CD14-positive monocyte (primary cell): ENCODE measurements around the gene EBP. TPM values are rescaled to one million over a fixed set of nuclear protein-coding genes. Genes with fewer than 3 reads are reported as not detected.

Experiments
- DNase-seq, 3 donors: peaks; one replicate each; pipeline ENCODE4 v3.0.0-alpha.2; 2011 to 2022
- H2AFZ ChIP-seq: 2 replicates; pipeline ENCODE4 v1.6.0; 2012; ENCODE audit warnings: mild to moderate bottlenecking, low read depth, low read length, inconsistent platforms; ENCODE audit not compliant: insufficient read depth, poor library complexity, severe bottlenecking
- H3K27ac ChIP-seq, 2 donors: 1 replicate in 1 of 2; 2 replicates in 1 of 2; pipeline ENCODE4 v1.5.1; 2012 to 2013; ENCODE audit warnings: low read length in 2 of 2, control low read depth in 1 of 2, inconsistent platforms in 1 of 2, low read depth in 1 of 2, mild to moderate bottlenecking in 1 of 2
- H3K27me3 ChIP-seq, 2 donors: one replicate each; pipeline versions ENCODE4 v1.6.0 to v1.6.1; 2011 to 2013; ENCODE audit warnings: low read length in 2 of 2; ENCODE audit not compliant: control insufficient read depth in 2 of 2, insufficient read depth in 2 of 2
- H3K36me3 ChIP-seq, 2 donors: replicated peaks in 1 of 2; 1 replicate in 1 of 2; 2 replicates in 1 of 2; pipeline versions ENCODE4 v1.5.1 to v1.6.1; 2012 to 2013; ENCODE audit warnings: low read length in 2 of 2, control low read depth in 1 of 2, inconsistent platforms in 1 of 2, mild to moderate bottlenecking in 1 of 2; ENCODE audit not compliant: insufficient read depth in 2 of 2, control insufficient read depth in 1 of 2
- H3K4me1 ChIP-seq, 2 donors: 1 replicate in 1 of 2; 2 replicates in 1 of 2; pipeline versions ENCODE4 v1.5.1 to v1.6.1; 2012 to 2013; ENCODE audit warnings: low read length in 2 of 2, control low read depth in 1 of 2, inconsistent platforms in 1 of 2, mild to moderate bottlenecking in 1 of 2, moderate library complexity in 1 of 2; ENCODE audit not compliant: insufficient read depth in 2 of 2, control insufficient read depth in 1 of 2
- H3K4me2 ChIP-seq: replicated peaks from 2 replicates; pipeline ENCODE3; 2012; ENCODE audit warnings: low read length, moderate library complexity, mild to moderate bottlenecking; ENCODE audit not compliant: poor library complexity, severe bottlenecking; ENCODE audit errors: extremely low read depth
- H3K4me3 ChIP-seq, 3 experiments: fragments of 200-600 bp in 1 of 3; sonication (generic) in 1 of 3; replicated peaks in 1 of 3; 1 replicate in 2 of 3; 2 replicates in 1 of 3; pipeline ENCODE4 v1.5.1; 2011 to 2013; ENCODE audit warnings: low read length in 3 of 3, mild to moderate bottlenecking in 3 of 3, control low read depth in 2 of 3, low read depth in 2 of 3, inconsistent platforms in 1 of 3, moderate library complexity in 1 of 3
- H3K79me2 ChIP-seq: 2 replicates; pipeline ENCODE4 v1.6.0; 2012; ENCODE audit warnings: mild to moderate bottlenecking, control low read depth, inconsistent platforms, low read length, moderate library complexity; ENCODE audit not compliant: insufficient read depth
- H3K9ac ChIP-seq: 2 replicates; pipeline ENCODE4 v1.6.0; 2017; ENCODE audit warnings: low read length, mild to moderate bottlenecking; ENCODE audit not compliant: insufficient read depth, poor library complexity, severe bottlenecking
- H3K9me3 ChIP-seq, 2 donors: replicated peaks in 1 of 2; 1 replicate in 1 of 2; 2 replicates in 1 of 2; pipeline versions ENCODE4 v1.5.1 to v1.6.1; 2012 to 2013; ENCODE audit warnings: low read length in 2 of 2, control low read depth in 1 of 2; ENCODE audit not compliant: control insufficient read depth in 1 of 2, insufficient read depth in 1 of 2
- H4K20me1 ChIP-seq: 2 replicates; pipeline ENCODE4 v1.6.0; 2012; ENCODE audit warnings: mild to moderate bottlenecking, low read length, control low read depth, moderate library complexity; ENCODE audit not compliant: insufficient read depth
- H3K27ac Mint-ChIP-seq, 7 donors: one replicate each; pipeline ENCODE4 v1.8.0; 2020; ENCODE audit warnings: mild to moderate bottlenecking in 7 of 7, mixed read lengths in 7 of 7, moderate library complexity in 6 of 7, inconsistent platforms in 2 of 7
- H3K27me3 Mint-ChIP-seq, 3 donors: one replicate each; pipeline ENCODE4 v1.8.0; 2021 to 2022; ENCODE audit warnings: low read depth in 3 of 3, mild to moderate bottlenecking in 3 of 3, mixed read lengths in 3 of 3, moderate library complexity in 3 of 3, inconsistent platforms in 1 of 3
- H3K36me3 Mint-ChIP-seq, 2 donors: one replicate each; pipeline ENCODE4 v1.8.0; 2020; ENCODE audit warnings: mixed read lengths in 2 of 2, inconsistent platforms in 1 of 2, mild to moderate bottlenecking in 1 of 2
- H3K4me1 Mint-ChIP-seq: one replicate; pipeline ENCODE4 v1.8.0; 2020; ENCODE audit warnings: mild to moderate bottlenecking, mixed read lengths
- H3K4me3 Mint-ChIP-seq, 2 donors: one replicate each; pipeline ENCODE4 v1.8.0; 2020; ENCODE audit warnings: mild to moderate bottlenecking in 2 of 2, mixed read lengths in 2 of 2, moderate library complexity in 1 of 2
- H3K9me3 Mint-ChIP-seq, 7 donors: one replicate each; pipeline ENCODE4 v1.8.0; 2020 to 2022; ENCODE audit warnings: mixed read lengths in 7 of 7, mild to moderate bottlenecking in 6 of 7, moderate library complexity in 6 of 7, inconsistent platforms in 2 of 7
- CTCF ChIP-seq: fragments of 200-600 bp; IDR thresholded peaks from one replicate; pipeline ENCODE4 v1.8.0; 2022; ENCODE audit warnings: antibody characterized with exemption, mild to moderate bottlenecking
- WGBS: methylation state at CpG from one replicate; pipeline ENCODE4 v1.1.5; 2013; ENCODE audit warnings: missing lambda C conversion rate; ENCODE audit not compliant: insufficient coverage; 5-methylcytosine and 5-hydroxymethylcytosine counted together
- intact Hi-C, 2 donors: fragments of 100-400 bp; cut with micrococcal nuclease; formaldehyde crosslinking; loops; one replicate each; pipeline versions ENCODE4 v1.15.0 to v1.15.1; 2023
- polyA plus RNA-seq, 3 donors: library from polyadenylated mRNA; depleted of rRNA in 1 of 3; unstranded in 2 of 3; stranded (reverse) in 1 of 3; fragments of 300-500 nt in 2 of 3; fragments of >200 nt in 1 of 3; fragmentation: Illumina TruSeq in 2 of 3; gene quantifications; 1 replicate in 2 of 3; 2 replicates in 1 of 3; pipeline ENCODE4 v1.2.3, GENCODE V29; 2012 to 2021

The EBP gene
- polyA plus RNA-seq, 3 donors, result 47.2 to 59.5 (median 47.4) TPM

- H4K20me1 ChIP-seq, result no peaks in the 10 kb centered on the region
- no peak overlapping the region for H3K4me2 ChIP-seq
- intact Hi-C loops, result no loop called here
- DNase-seq, result no peak
- peaks cover 15% of the 10 kb centered on the region for H3K79me2 ChIP-seq
- no peaks in the 10 kb centered on the region for H3K9me3 ChIP-seq
- H3K9ac ChIP-seq, result no peak overlapping the region
- Mint-ChIP-seq H3K9me3 (peaks cover 0 to 13% (median 2%) of the 10 kb centered on the region in 7 donors), H3K36me3 (peaks cover 2 to 9% of the 10 kb centered on the region in 2 donors), H3K4me1 (peaks cover 20% of the 10 kb centered on the region), H3K4me3 (peak overlapping the region in 1 of 2 donors; percentile 65), H3K27me3 (peaks cover 0 to 3% (median 0%) of the 10 kb centered on the region in 3 donors), H3K27ac (peak overlapping the region in 3 of 7 donors; percentile 22 to 94 (median 23))
- H2AFZ ChIP-seq, result no peak overlapping the region
- peaks cover 13 to 22% of the 10 kb centered on the region in 2 donors for H3K4me1 ChIP-seq
- no peak overlapping the region for H3K4me3 ChIP-seq
- no peaks in the 10 kb centered on the region for H3K27me3 ChIP-seq
- WGBS, result no CpG with 5 or more reads among the region's 2 CpGs
- H3K27ac ChIP-seq, result no peak overlapping the region
- TF ChIP-seq CTCF, result no peak
- no peaks in the 10 kb centered on the region for H3K36me3 ChIP-seq
Observed at GRCh38 chrX:48520455-48520854, 1.2 kb upstream of the EBP start.

GRCh38 chrX:48520976-48521352, 644 bp upstream of the EBP start:
- Mint-ChIP-seq H3K4me3 (peak overlapping the region; percentile 87 to 94), H3K36me3 (peaks cover 2 to 6% of the 10 kb centered on the region in 2 donors), H3K27ac (peak overlapping the region in 5 of 7 donors; percentile 33 to 94 (median 63)), H3K4me1 (peaks cover 20% of the 10 kb centered on the region), H3K9me3 (peaks cover 0 to 13% (median 2%) of the 10 kb centered on the region in 7 donors), H3K27me3 (peaks cover 0 to 3% (median 0%) of the 10 kb centered on the region in 3 donors)
- Histone ChIP-seq H3K79me2 (peaks cover 15% of the 10 kb centered on the region), H3K4me3 (peak overlapping the region; percentile 53 to 82 (median 66)), H3K9me3 (no peaks in the 10 kb centered on the region), H3K36me3 (no peaks in the 10 kb centered on the region), H3K27me3 (no peaks in the 10 kb centered on the region), H3K4me2 (peak overlapping the region; percentile 77), H3K4me1 (peaks cover 13 to 22% of the 10 kb centered on the region in 2 donors), H3K27ac (no peak overlapping the region), H4K20me1 (no peaks in the 10 kb centered on the region), H3K9ac (no peak overlapping the region), H2AFZ (peak overlapping the region; percentile 74)
- WGBS, result 42% methylated on average over 2 of the region's 2 CpGs
- no peak for TF ChIP-seq CTCF
- intact Hi-C loops, result no loop called here
- DNase-seq, result no peak
